GM10248 (cell line): ENCODE data around the gene MT1E.

ENCODE experiments used
- CTCF ChIA-PET: fragments of 300-600 bp; sonication (Branson Sonifier 250); formaldehyde crosslinking; extraction: SDS; loops from one replicate; lab custom pipeline; 2021; ENCODE audit warnings: antibody characterized with exemption; lab: Yijun Ruan, JAX
- POLR2A ChIA-PET: fragments of 350-650 bp; sonication (Branson Sonifier 250); formaldehyde crosslinking; extraction: SDS; loops from one replicate; lab custom pipeline; 2020; ENCODE audit warnings: antibody characterized with exemption; lab: Yijun Ruan, JAX
- DNase-seq: peaks from one replicate; pipeline ENCODE4 v3.0.0; 2012; ENCODE audit errors: extremely low spot score
- CTCF ChIP-seq: IDR thresholded peaks from 2 replicates; pipeline ENCODE4 v1.5.1; 2012; ENCODE audit warnings: mild to moderate bottlenecking, low read depth; ENCODE audit errors: extremely low read depth, missing control alignments, control extremely low read depth

MT1E gene

GRCh38 chr16:56649820-56650219, 24.2 kb downstream of the MT1E start:
- no peak for TF ChIP-seq CTCF
- ChIA-PET POLR2A (no interaction called here), CTCF (no interaction called here)
- DNase-seq = no peak

DNA sequence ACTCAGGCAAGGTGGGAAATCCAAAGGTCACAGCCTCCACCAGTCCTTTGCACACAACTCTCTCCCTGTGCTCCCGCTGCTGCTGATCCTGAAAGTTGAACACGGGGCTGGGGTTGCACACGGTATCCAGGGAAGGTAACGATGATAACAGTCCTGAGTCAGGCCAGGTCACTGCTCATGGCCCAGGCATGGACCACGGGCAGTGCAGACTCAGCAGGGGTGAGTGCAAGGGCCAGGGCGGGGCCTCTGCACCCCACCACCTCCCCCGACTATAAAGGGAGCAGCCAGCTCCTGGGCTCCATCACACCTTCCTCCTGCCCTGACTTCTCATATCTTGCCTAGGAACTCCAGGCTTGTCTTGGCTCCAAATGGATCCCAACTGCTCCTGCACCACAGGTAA, 26.0 kb downstream of the MT1E start, which contains the start of gene MT1B:
Gene MT1B, plus strand, starts transcription at position 301 of the 400 bp plus-strand sequence. Its CDS starts 68 bp downstream, at position 369.
- DNase-seq = no peak
- TF ChIP-seq CTCF = no peak
- CTCF ChIA-PET = no interaction called here
- POLR2A ChIA-PET = no interaction called here

DNA sequence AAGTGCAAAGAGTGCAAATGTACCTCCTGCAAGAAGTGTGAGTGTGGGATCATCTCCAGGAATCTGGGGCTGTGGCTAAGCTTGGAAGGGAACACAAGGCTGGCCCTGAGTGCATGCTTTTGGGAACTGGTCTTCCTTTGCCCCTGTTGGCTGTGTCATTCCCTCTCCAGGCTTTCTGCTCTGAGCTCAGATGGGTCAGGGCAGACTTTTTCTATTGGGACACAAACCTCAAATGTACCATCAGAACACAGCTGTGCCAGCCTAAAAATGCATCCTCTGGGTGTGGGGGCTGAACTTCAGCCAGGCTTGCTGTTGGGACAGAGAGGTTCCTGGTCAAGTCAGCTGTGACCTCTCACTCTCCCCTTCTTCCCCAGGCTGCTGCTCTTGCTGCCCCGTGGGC, 27.0 kb downstream of the MT1E start:
- ChIA-PET CTCF (interaction anchor here (1.0 to 1.6 kb wide), 2 partner anchors 9 to 49 kb away, joined by 3 to 4 read pairs; no protein-coding TSS in a partner anchor), POLR2A (interaction anchor here (0.6 kb wide), 1 partner anchor 83 kb away, joined by 3 read pairs; no protein-coding TSS in a partner anchor)
- no peak for DNase-seq
- TF ChIP-seq CTCF = no peak

- DNase-seq = no peak
- no peak for TF ChIP-seq CTCF
- CTCF ChIA-PET = interaction anchor here (1.0 to 1.6 kb wide), 2 partner anchors 8 to 49 kb away, joined by 3 to 4 read pairs; no protein-coding TSS in a partner anchor
- POLR2A ChIA-PET = no interaction called here
Measured at GRCh38 chr16:56653218-56653617, 27.6 kb downstream of the MT1E start.

GRCh38 chr16:56657555-56658326, 32.2 kb downstream of the MT1E start, which contains the start of gene MT1F:
Gene MT1F, plus strand, starts transcription at chr16:56657959. Its CDS starts 100 bp downstream, at chr16:56658059.
- POLR2A ChIA-PET = no interaction called here
- CTCF ChIA-PET = no interaction called here
- TF ChIP-seq CTCF = no peak
- peak; percentile 37 for DNase-seq

DNA sequence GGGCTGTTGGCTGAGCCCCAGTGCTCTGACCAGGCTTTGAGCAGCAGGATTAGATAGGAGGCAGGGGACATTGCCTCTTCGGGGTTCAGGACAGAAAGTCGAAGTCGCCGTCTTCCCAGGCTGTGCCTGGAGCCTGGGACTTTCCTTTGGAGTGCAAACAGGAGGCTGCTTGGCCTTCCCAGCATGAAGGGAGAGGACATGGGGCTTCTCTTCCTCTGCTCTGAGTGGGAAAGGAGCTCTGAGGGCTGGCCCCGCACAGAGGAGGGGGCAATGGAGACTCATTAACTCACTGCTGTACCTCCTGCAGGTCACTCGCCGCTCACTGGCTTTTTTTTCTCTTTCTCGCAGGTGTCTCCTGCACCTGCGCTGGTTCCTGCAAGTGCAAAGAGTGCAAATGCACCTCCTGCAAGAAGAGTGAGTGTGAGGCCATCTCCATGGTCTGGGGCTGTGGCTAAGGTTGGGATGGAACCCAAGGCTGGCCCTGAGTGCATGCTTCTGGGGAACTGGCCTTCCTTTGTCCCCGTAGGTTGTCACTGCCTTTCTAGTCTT, 32.8 kb downstream of the MT1E start:
- TF ChIP-seq CTCF = no peak
- POLR2A ChIA-PET = no interaction called here
- CTCF ChIA-PET = no interaction called here
- no peak for DNase-seq
